ENCODE results near the gene DGKD.

DGKD gene

DNA sequence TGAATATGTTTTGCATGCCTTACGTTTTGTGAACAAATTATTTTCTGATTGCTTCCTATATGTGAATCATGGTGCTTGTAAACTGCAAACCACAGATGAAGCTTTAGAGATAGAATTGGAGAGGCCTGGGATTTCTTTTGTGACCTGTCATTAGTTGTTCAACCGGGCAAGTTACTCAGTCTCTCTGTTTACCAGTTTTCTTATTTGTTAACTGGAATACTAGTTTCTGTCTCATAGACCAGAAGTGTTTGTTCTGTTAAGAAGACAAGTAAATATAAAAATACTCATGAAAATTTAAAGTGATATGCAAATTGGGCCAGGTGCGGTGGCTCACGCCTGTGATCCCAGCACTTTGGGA is 27.3 kb downstream of the DGKD start:
- no peak for TF ChIP-seq POLR2AphosphoS5 (IDR thresholded peaks at IDR 0.05; ENCODE audit: low read depth)
- no peak for TF ChIP-seq GABPA (IDR thresholded peaks at IDR 0.05; ENCODE audit: low read depth)
- TF ChIP-seq CTCF (IDR thresholded peaks at IDR 0.05; ENCODE audit: insufficient read depth, low read length) = no peak
- no peak for TF ChIP-seq SPI1 (IDR thresholded peaks at IDR 0.05; ENCODE audit: borderline replicate concordance, low read depth)
- no peak for TF ChIP-seq REST (IDR thresholded peaks at IDR 0.05; ENCODE audit: insufficient replicate concordance, low read depth)
- no peak overlapping the region for H3K27ac ChIP-seq (replicated peaks)
- no peak overlapping the region for H3K4me3 ChIP-seq (replicated peaks; ENCODE audit: insufficient read depth, low read length)
- no peak for DNase-seq (ENCODE audit: low read depth in 1 of 2, low spot score in 1 of 2)
- H3K27me3 ChIP-seq (ENCODE audit: insufficient read depth, poor library complexity, severe bottlenecking) = no peaks in the 10 kb centered on the region

- no peak for DNase-seq (ENCODE audit: low read depth in 1 of 2, low spot score in 1 of 2)
- H3K4me3 ChIP-seq (replicated peaks; ENCODE audit: insufficient read depth, low read length) = no peak overlapping the region
- TF ChIP-seq CTCF (IDR thresholded peaks at IDR 0.05; ENCODE audit: insufficient read depth, low read length) (no peak), GABPA (IDR thresholded peaks at IDR 0.05; ENCODE audit: low read depth) (no peak), REST (IDR thresholded peaks at IDR 0.05; ENCODE audit: insufficient replicate concordance, low read depth) (no peak), SPI1 (IDR thresholded peaks at IDR 0.05; ENCODE audit: borderline replicate concordance, low read depth) (no peak), POLR2AphosphoS5 (IDR thresholded peaks at IDR 0.05; ENCODE audit: low read depth) (no peak)
- no peak overlapping the region for H3K27ac ChIP-seq (replicated peaks)
- H3K27me3 ChIP-seq (ENCODE audit: insufficient read depth, poor library complexity, severe bottlenecking) = no peaks in the 10 kb centered on the region
Measured at GRCh38 chr2:233384015-233384414, 29.7 kb downstream of the DGKD start.

- no peak overlapping the region for H3K27ac ChIP-seq (replicated peaks)
- H3K27me3 ChIP-seq (ENCODE audit: insufficient read depth, poor library complexity, severe bottlenecking) = no peaks in the 10 kb centered on the region
- DNase-seq (ENCODE audit: low read depth in 1 of 2, low spot score in 1 of 2) = no peak
- no peak overlapping the region for H3K4me3 ChIP-seq (replicated peaks; ENCODE audit: insufficient read depth, low read length)
- TF ChIP-seq CTCF (IDR thresholded peaks at IDR 0.05; ENCODE audit: insufficient read depth, low read length) (no peak), POLR2AphosphoS5 (IDR thresholded peaks at IDR 0.05; ENCODE audit: low read depth) (no peak), GABPA (IDR thresholded peaks at IDR 0.05; ENCODE audit: low read depth) (no peak), REST (IDR thresholded peaks at IDR 0.05; ENCODE audit: insufficient replicate concordance, low read depth) (no peak), SPI1 (IDR thresholded peaks at IDR 0.05; ENCODE audit: borderline replicate concordance, low read depth) (no peak)
Measured at GRCh38 chr2:233384811-233385488, 30.7 kb downstream of the DGKD start.
